HL-60 (cell line): ENCODE data around the gene NEGR1.

ENCODE experiments used
- CTCF ChIP-seq: IDR thresholded peaks from one replicate; pipeline ENCODE4 v1.5.1; 2011; ENCODE audit warnings: low read length, control low read depth, inconsistent platforms; ENCODE audit not compliant: insufficient read depth
- GABPA ChIP-seq: IDR thresholded peaks from 2 replicates; pipeline ENCODE4 v1.6.1; 2012; ENCODE audit warnings: low read depth
- POLR2AphosphoS5 ChIP-seq: IDR thresholded peaks from 2 replicates; pipeline ENCODE4 v1.6.1; 2012; ENCODE audit warnings: low read depth
- REST ChIP-seq: IDR thresholded peaks from 2 replicates; pipeline ENCODE4 v1.6.1; 2012; ENCODE audit warnings: low read depth; ENCODE audit not compliant: insufficient replicate concordance

GRCh38 chr1:71656902-71657301 lies 625.4 kb downstream of the NEGR1 start:
- no peak for TF ChIP-seq GABPA
- no peak for TF ChIP-seq CTCF
- no peak for TF ChIP-seq POLR2AphosphoS5
- TF ChIP-seq REST: no peak
